ENCODE measurements around the gene NUP35.

DNA sequence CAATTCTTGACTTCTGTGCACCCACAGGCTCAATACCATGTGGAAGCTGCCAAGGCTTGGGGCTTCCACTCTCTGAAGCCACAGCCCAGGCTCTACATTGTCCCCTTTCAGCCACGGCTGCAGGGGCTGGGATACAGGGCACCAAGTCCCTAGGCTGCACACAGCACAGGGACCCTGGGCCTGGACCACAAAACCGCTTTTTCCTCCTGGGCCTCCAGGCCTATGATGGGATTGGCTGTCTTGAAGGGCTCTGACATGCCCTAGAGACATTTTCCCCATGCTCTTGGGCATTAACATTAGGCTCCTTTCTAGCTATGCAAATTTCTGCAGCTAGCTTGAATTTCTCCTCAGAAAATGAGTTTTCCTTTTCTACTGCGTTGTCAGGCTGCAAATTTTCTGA, 29.7 kb downstream of the NUP35 start:
- TF ChIP-seq, protein P1, sequence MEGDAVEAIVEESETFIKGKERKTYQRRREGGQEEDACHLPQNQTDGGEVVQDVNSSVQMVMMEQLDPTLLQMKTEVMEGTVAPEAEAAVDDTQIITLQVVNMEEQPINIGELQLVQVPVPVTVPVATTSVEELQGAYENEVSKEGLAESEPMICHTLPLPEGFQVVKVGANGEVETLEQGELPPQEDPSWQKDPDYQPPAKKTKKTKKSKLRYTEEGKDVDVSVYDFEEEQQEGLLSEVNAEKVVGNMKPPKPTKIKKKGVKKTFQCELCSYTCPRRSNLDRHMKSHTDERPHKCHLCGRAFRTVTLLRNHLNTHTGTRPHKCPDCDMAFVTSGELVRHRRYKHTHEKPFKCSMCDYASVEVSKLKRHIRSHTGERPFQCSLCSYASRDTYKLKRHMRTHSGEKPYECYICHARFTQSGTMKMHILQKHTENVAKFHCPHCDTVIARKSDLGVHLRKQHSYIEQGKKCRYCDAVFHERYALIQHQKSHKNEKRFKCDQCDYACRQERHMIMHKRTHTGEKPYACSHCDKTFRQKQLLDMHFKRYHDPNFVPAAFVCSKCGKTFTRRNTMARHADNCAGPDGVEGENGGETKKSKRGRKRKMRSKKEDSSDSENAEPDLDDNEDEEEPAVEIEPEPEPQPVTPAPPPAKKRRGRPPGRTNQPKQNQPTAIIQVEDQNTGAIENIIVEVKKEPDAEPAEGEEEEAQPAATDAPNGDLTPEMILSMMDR (IDR thresholded peaks at IDR 0.05), result no peak
- TF ChIP-seq POLR2AphosphoS5 (IDR thresholded peaks at IDR 0.05), result no peak
